Colonic mucosa (tissue), 2 donors: ENCODE measurements around the gene CT45A8. TPM values are rescaled to one million over a fixed set of nuclear protein-coding genes. Genes with fewer than 3 reads are reported as not detected.

ENCODE experiments used
- total RNA-seq, 2 donors: library from RNA; stranded (reverse); fragmentation: NEBNext Ultra II Directional in 1 of 2; extraction: Animal tissue kit (Norgen Biotek cat#: 25700) in 1 of 2; gene quantifications; one replicate each; pipeline ENCODE4 v1.2.1, GENCODE V29; 2021
- donor health status: DM: no; HTN: no; CAD: no.
- donor health status: DM: no; HTN: no; CAD: no.

CT45A8 gene
- total RNA-seq, 2 donors from 2014 or later = not detected

Other genes with a start within 250 kb of the CT45A8 start
- not detected for gene CT45A1, start 140.9 kb downstream of the CT45A8 start, total RNA-seq
- not detected for gene CT45A3, start 86.3 kb downstream of the CT45A8 start, total RNA-seq
- not detected for gene CT45A5, start 69.0 kb downstream of the CT45A8 start, total RNA-seq
- not detected for gene CT45A6, start 51.8 kb downstream of the CT45A8 start, total RNA-seq
- not detected for gene CT45A2, start 34.5 kb downstream of the CT45A8 start, total RNA-seq
- not detected for gene CT45A7, start 17.3 kb downstream of the CT45A8 start, total RNA-seq
- not detected for gene CT45A9, start 17.3 kb upstream of the CT45A8 start, total RNA-seq
- gene CT45A10, start 38.9 kb upstream of the CT45A8 start, total RNA-seq = under 1 TPM in 1 of 2 donors, not detected in 1; 0.49 TPM
- under 1 TPM in 1 of 2 donors, not detected in 1; 0.07 TPM for gene SAGE1, start 39.2 kb upstream of the CT45A8 start, total RNA-seq
- gene MMGT1, start 119.5 kb upstream of the CT45A8 start, total RNA-seq = 10 to 100 TPM; 23.9 to 26.9 TPM
- gene SLC9A6, start 130.9 kb upstream of the CT45A8 start, total RNA-seq = 10 to 100 TPM; 12.7 to 16.6 TPM